OCI-LY7 (cell line): ENCODE data around the gene NINJ1. TPM values are rescaled to one million over a fixed set of nuclear protein-coding genes. Genes with fewer than 3 reads are reported as not detected.

ENCODE experiments used
- BruUV-seq: library from RNA; stranded (reverse); fragments of 400-500 nt; replicated peaks from 2 replicates; lab custom pipeline; 2021; lab: Mats Ljungman, UMichigan
- CTCF ChIA-PET: fragments of 300-600 bp; sonication (Branson Sonifier 250); formaldehyde crosslinking; loops from one replicate; lab custom pipeline; 2022; ENCODE audit warnings: antibody characterized with exemption; ENCODE audit not compliant: unreplicated experiment; lab: Charles Lee
- POLR2A ChIA-PET: fragments of 300-600 bp; sonication (Branson Sonifier 250); formaldehyde crosslinking; loops from one replicate; lab custom pipeline; 2022; ENCODE audit warnings: antibody characterized with exemption; lab: Charles Lee
- DNase-seq: peaks from one replicate; pipeline ENCODE4 v3.0.0-alpha.2; 2015; ENCODE audit warnings: low spot score
- H2AFZ ChIP-seq: fragments of 200-600 bp; sonication (generic), shearing (Covaris generic); 2 replicates; pipeline ENCODE4 v1.6.1; 2014; ENCODE audit warnings: mild to moderate bottlenecking, antibody characterized with exemption, low read length, moderate library complexity
- H3K27ac ChIP-seq: fragments of 200-600 bp; sonication (generic); 2 replicates; pipeline ENCODE4 v1.5.1; 2014; ENCODE audit warnings: mixed run types, low read depth, mild to moderate bottlenecking, moderate library complexity, low read length, inconsistent platforms; ENCODE audit not compliant: poor library complexity, severe bottlenecking
- H3K36me3 ChIP-seq: fragments of 200-600 bp; sonication (generic); 2 replicates; pipeline ENCODE4 v1.6.1; 2014; ENCODE audit warnings: mild to moderate bottlenecking, antibody characterized with exemption, low read length, moderate library complexity, mixed read lengths; ENCODE audit not compliant: insufficient read depth
- H3K4me1 ChIP-seq: fragments of 200-600 bp; sonication (generic); 2 replicates; pipeline ENCODE4 v1.5.1; 2014; ENCODE audit warnings: mild to moderate bottlenecking, low read length; ENCODE audit not compliant: insufficient read depth, poor library complexity, severe bottlenecking
- H3K4me2 ChIP-seq: fragments of 200-600 bp; sonication (generic); 2 replicates; pipeline ENCODE4 v1.6.1; 2014; ENCODE audit warnings: mild to moderate bottlenecking, low read length
- H3K4me3 ChIP-seq: fragments of 200-600 bp; sonication (generic); 2 replicates; pipeline ENCODE4 v1.5.1; 2014; ENCODE audit warnings: mild to moderate bottlenecking, low read depth, low read length; ENCODE audit not compliant: poor library complexity, severe bottlenecking
- H3K79me2 ChIP-seq: fragments of 200-600 bp; sonication (generic); 2 replicates; pipeline ENCODE4 v1.6.1; 2016; ENCODE audit warnings: low read depth, mild to moderate bottlenecking, low read length, moderate library complexity, mixed read lengths; ENCODE audit not compliant: insufficient read depth
- H3K9me2 ChIP-seq: fragments of 200-600 bp; sonication (generic); 2 replicates; pipeline ENCODE4 v1.6.1; 2016; ENCODE audit warnings: mild to moderate bottlenecking, low read length, mixed read lengths; ENCODE audit not compliant: insufficient read depth
- H3K9me3 ChIP-seq: fragments of 200-600 bp; sonication (generic); 2 replicates; pipeline ENCODE4 v1.6.1; 2014; ENCODE audit warnings: mild to moderate bottlenecking, mixed run types, low read length, mixed read lengths
- H4K20me1 ChIP-seq: fragments of 200-600 bp; sonication (generic); 2 replicates; pipeline ENCODE4 v1.6.1; 2014; ENCODE audit warnings: mild to moderate bottlenecking, antibody characterized with exemption, low read length, moderate library complexity, mixed read lengths; ENCODE audit not compliant: insufficient read depth
- CTCF ChIP-seq: fragments of 200-600 bp; sonication (generic); conservative IDR thresholded peaks from 2 replicates; pipeline ENCODE4 v1.5.1; 2014; ENCODE audit warnings: mild to moderate bottlenecking, antibody characterized with exemption, low read length, moderate library complexity, mixed read lengths
- EZH2phosphoT487 ChIP-seq: fragments of 200-600 bp; sonication (generic); IDR thresholded peaks from 2 replicates; pipeline ENCODE4 v1.6.1; 2018; ENCODE audit warnings: low read depth, borderline replicate concordance, mild to moderate bottlenecking, mixed run types, antibody characterized with exemption, low read length, moderate library complexity, mixed read lengths
- intact Hi-C: fragments of 100-400 bp; cut with micrococcal nuclease; formaldehyde crosslinking; loops from one replicate; pipeline ENCODE4 v1.10.0; 2022; ENCODE audit not compliant: unreplicated experiment
- total RNA-seq, 2 experiments: library from RNA; depleted of rRNA in 1 of 2; stranded (reverse); fragments of >200 nt in 1 of 2; shearing (Covaris generic) in 1 of 2; gene quantifications; 2 replicates each; pipeline ENCODE4 v1.2.3, GENCODE V29; 2014 to 2022

NINJ1 gene
- total RNA-seq, 2 experiments from 2014 or later = 13.3 to 18.3 TPM

- no peaks in the 10 kb centered on the region for H3K9me3 ChIP-seq
- H3K36me3 ChIP-seq = no peaks in the 10 kb centered on the region
- peak overlapping the region; percentile 99 for H3K4me2 ChIP-seq
- intact Hi-C loops = no loop called here
- no TSS peak for BruUV-seq
- POLR2A ChIA-PET = interaction anchor here (1.0 kb wide), 1 partner anchor 56 kb away, joined by 3 read pairs; no protein-coding TSS in a partner anchor
- TF ChIP-seq CTCF (no peak), EZH2phosphoT487 (no peak)
- H3K9me2 ChIP-seq = no peaks in the 10 kb centered on the region
- H4K20me1 ChIP-seq = no peaks in the 10 kb centered on the region
- peak overlapping the region; percentile 87 for H3K27ac ChIP-seq
- peaks cover 64% of the 10 kb centered on the region for H3K4me1 ChIP-seq
- CTCF ChIA-PET = no interaction called here
- peak overlapping the region; percentile 19 for H3K4me3 ChIP-seq
- no peak overlapping the region for H2AFZ ChIP-seq
- DNase-seq = peak; percentile 74
- no peaks in the 10 kb centered on the region for H3K79me2 ChIP-seq
These were observed 40.7 kb downstream of the NINJ1 start for GRCh38 chr9:93093127-93093876.

- CTCF ChIA-PET = no interaction called here
- Histone ChIP-seq H3K27ac (no peak overlapping the region), H3K79me2 (no peaks in the 10 kb centered on the region), H3K36me3 (no peaks in the 10 kb centered on the region), H4K20me1 (no peaks in the 10 kb centered on the region), H2AFZ (no peak overlapping the region), H3K9me2 (no peaks in the 10 kb centered on the region), H3K4me3 (no peak overlapping the region), H3K9me3 (no peaks in the 10 kb centered on the region), H3K4me1 (peaks cover 60% of the 10 kb centered on the region), H3K4me2 (peak overlapping the region; percentile 99; the same call in 1 of the 2 replicates)
- no peak for DNase-seq
- intact Hi-C loops = no loop called here
- BruUV-seq = no TSS peak
- POLR2A ChIA-PET = interaction anchor here (0.5 kb wide), 1 partner anchor 18 kb away, joined by 3 read pairs; no protein-coding TSS in a partner anchor
- TF ChIP-seq CTCF (no peak), EZH2phosphoT487 (no peak)
These were observed 41.6 kb downstream of the NINJ1 start for GRCh38 chr9:93092251-93092991.
